GM06990 (cell line): ENCODE measurements around the gene C16orf74.

Experiments
- DNase-seq: peaks from one replicate; pipeline ENCODE4 v3.0.0-alpha.2; 2011; ENCODE audit not compliant: insufficient read length; ENCODE audit errors: extremely low read depth
- H3K27me3 ChIP-seq: replicated peaks from 2 replicates; pipeline ENCODE4 v1.6.0; 2011; ENCODE audit warnings: low read length; ENCODE audit not compliant: control insufficient read depth, insufficient read depth
- H3K36me3 ChIP-seq: 2 replicates; pipeline ENCODE4 v1.5.1; 2011; ENCODE audit warnings: low read length; ENCODE audit not compliant: control insufficient read depth, insufficient read depth
- H3K4me3 ChIP-seq: replicated peaks from 2 replicates; pipeline ENCODE4 v1.5.1; 2011; ENCODE audit warnings: low read depth, mild to moderate bottlenecking, control low read depth, low read length
- TF ChIP-seq, protein P1 (sequence below): IDR thresholded peaks from 2 replicates; pipeline ENCODE4 v1.5.1; 2011; ENCODE audit warnings: low read length, control low read depth, mild to moderate bottlenecking, inconsistent platforms; ENCODE audit not compliant: insufficient read depth, poor library complexity, severe bottlenecking

C16orf74 gene

DNA sequence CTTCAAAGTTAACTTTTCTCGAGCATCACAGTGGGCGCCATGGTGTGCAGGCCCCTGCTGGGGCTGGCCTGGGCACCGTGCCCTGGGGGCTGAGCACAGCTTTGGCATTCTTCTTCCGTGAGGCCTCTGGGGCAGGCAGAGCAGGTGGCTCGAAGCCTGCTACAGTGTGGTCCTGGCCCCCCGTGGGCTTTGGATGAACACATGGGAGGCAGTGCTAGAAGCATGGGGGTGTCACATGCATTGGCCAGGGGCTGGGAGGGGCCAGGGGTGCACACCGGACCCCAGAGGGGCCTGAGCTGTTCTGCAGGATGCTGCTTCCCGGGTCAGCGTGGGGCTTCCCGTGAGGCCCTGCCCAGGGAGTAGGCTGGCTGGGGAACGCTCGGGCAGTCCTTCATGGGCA is 12.1 kb upstream of the C16orf74 start:
- no peak for DNase-seq
- TF ChIP-seq, protein P1, sequence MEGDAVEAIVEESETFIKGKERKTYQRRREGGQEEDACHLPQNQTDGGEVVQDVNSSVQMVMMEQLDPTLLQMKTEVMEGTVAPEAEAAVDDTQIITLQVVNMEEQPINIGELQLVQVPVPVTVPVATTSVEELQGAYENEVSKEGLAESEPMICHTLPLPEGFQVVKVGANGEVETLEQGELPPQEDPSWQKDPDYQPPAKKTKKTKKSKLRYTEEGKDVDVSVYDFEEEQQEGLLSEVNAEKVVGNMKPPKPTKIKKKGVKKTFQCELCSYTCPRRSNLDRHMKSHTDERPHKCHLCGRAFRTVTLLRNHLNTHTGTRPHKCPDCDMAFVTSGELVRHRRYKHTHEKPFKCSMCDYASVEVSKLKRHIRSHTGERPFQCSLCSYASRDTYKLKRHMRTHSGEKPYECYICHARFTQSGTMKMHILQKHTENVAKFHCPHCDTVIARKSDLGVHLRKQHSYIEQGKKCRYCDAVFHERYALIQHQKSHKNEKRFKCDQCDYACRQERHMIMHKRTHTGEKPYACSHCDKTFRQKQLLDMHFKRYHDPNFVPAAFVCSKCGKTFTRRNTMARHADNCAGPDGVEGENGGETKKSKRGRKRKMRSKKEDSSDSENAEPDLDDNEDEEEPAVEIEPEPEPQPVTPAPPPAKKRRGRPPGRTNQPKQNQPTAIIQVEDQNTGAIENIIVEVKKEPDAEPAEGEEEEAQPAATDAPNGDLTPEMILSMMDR, result no peak
- Histone ChIP-seq H3K27me3 (no peaks in the 10 kb centered on the region), H3K36me3 (no peaks in the 10 kb centered on the region), H3K4me3 (no peak overlapping the region)

DNA sequence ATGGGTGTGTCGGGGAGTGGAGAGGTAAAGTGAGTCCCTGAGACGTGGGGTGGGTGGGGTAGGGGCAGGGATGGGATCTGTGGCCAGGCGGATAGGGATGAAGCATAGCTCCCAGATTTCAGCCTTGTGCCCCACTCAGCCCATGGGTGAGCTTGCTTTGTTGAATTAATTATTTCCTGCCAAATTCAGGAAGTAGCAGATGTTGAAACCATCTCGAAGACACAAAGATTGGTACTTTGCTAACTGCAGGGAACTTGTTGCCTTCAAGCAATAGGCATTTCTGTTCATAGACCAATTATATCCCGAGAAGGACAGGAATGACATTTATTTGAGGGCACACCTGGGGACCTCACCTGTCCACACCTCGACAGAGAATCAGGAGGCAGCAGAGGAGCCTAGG is 11.0 kb upstream of the C16orf74 start:
- no peak overlapping the region for H3K4me3 ChIP-seq
- no peaks in the 10 kb centered on the region for H3K36me3 ChIP-seq
- no peaks in the 10 kb centered on the region for H3K27me3 ChIP-seq
- TF ChIP-seq, protein P1, result no peak
- no peak for DNase-seq

DNA sequence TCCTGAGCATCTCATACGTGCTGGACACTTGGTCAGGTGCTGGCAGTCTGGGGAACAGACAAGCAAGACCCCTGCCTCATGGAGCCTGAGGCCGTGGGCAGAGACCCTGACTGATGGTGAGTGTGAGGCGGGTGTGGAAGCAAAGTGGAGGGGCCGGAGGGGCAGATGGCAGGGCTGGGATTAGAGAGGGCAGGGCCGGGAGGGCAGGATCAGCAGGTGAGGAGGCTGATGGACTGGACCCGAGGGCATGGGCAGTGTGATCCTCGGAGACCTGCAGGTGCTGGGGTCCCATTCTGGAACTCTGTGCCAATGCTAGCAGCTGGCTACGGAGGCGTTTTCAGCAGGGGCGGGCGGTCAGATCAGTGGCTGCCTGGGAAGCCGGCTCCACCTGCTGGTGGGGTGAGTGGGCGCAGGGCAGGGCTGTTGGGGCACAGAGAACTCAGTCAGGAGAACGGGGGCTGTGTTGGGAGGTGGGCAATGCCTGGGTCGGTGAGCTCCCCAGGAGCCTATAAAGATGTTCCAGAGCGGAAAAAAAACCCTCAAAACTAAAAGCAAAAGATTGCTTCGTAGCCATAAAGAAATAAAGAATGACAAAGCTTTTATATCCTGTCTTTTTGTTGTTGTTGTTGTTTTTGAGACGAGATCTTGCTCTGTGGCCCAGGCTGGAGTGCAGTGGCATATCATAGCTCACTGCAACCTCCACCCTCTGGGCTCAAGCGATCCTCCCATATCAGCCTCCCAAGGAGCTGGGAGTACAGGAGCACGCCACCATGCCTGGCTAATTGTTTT is 8.9 kb upstream of the C16orf74 start:
- no peaks in the 10 kb centered on the region for H3K27me3 ChIP-seq
- no peak overlapping the region for H3K4me3 ChIP-seq
- H3K36me3 ChIP-seq, result no peaks in the 10 kb centered on the region
- DNase-seq, result peak; percentile 54
- TF ChIP-seq, protein P1, result peak; percentile 87

DNA sequence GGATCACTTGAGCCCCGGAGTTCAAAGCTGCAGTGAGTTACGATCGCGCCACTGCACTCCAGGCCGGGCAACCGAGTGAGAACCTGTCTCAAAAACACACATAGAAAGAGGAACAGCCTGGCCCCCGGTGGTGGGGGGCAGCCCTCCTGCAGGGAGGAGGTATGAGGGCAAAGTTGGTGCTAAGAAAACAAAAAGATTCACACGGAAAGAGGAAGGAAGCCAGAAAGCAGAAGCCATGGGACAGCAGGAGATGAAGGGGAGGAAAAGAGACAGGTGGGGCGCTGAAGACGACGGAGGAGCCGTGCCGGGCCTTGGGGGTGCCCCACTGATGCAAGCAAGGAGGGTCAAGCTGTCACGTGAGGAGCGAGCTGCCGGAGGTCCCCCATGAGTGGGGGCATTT is 8.2 kb upstream of the C16orf74 start:
- peak; percentile 60 for DNase-seq
- Histone ChIP-seq H3K4me3 (no peak overlapping the region), H3K27me3 (no peaks in the 10 kb centered on the region), H3K36me3 (no peaks in the 10 kb centered on the region)
- TF ChIP-seq, protein P1, result no peak

DNA sequence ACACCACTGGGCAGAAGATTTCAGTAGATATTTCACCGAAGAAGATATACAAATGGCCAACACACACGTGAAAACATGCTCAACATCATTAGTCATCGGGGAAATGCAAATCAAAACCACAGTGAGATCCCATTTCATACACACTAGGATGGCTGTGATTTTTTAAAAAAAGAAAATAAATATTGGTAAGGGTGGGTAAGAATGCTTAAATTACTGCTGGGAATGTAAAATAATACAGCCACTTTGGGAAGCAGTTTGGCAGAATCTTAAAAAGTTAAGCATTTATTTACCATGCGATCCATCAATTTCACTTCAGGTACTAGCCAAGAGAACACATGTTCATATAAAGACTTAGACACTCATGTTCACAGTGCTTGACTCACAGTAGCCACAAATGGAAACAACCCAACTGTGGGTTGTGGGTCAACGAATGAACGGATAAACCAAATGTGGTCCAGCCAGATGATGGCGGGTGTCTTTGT is 6.5 kb upstream of the C16orf74 start:
- Histone ChIP-seq H3K36me3 (no peaks in the 10 kb centered on the region), H3K27me3 (no peaks in the 10 kb centered on the region), H3K4me3 (no peak overlapping the region)
- DNase-seq, result peak; percentile 74
- TF ChIP-seq, protein P1, result no peak
